Pons (tissue), 1 donor: ENCODE results near the gene P2RX1.

Source experiments
- DNase-seq: peaks from one replicate; pipeline ENCODE4 v3.0.0-alpha.2; 2016; ENCODE audit warnings: low spot score

Gene P2RX1

GRCh38 chr17:3915995-3916696 lies at the start of gene P2RX1:
TSS of gene P2RX1 (minus strand) at chr17:3916465. CDS start at chr17:3916225, 240 bp downstream.
- DNase-seq = peak; percentile 35

- DNase-seq = peak; percentile 23
These were observed 49.0 kb upstream of the P2RX1 start for GRCh38 chr17:3965118-3965800.

- DNase-seq = no peak
These were observed 48.2 kb upstream of the P2RX1 start, which contains the start of gene ATP2A3 for GRCh38 chr17:3964203-3965117. TSS of gene ATP2A3 (minus strand) at chr17:3964437. CDS start at chr17:3964291, 146 bp downstream.

GRCh38 chr17:3963237-3964201 lies 47.3 kb upstream of the P2RX1 start:
- no peak for DNase-seq

- DNase-seq = no peak
These were observed 46.6 kb upstream of the P2RX1 start for GRCh38 chr17:3962965-3963236.

GRCh38 chr17:3962217-3962964 lies 46.1 kb upstream of the P2RX1 start:
- DNase-seq = no peak

- DNase-seq = no peak
These were observed 45.3 kb upstream of the P2RX1 start for GRCh38 chr17:3961564-3962047.

GRCh38 chr17:3960764-3961163 lies 44.5 kb upstream of the P2RX1 start:
- no peak for DNase-seq

- DNase-seq = no peak
These were observed 43.8 kb upstream of the P2RX1 start for GRCh38 chr17:3959921-3960601.

GRCh38 chr17:3959295-3959899 lies 43.1 kb upstream of the P2RX1 start:
- DNase-seq = no peak

- no peak for DNase-seq
These were observed 41.7 kb upstream of the P2RX1 start for GRCh38 chr17:3957735-3958599.

GRCh38 chr17:3956983-3957382 lies 40.7 kb upstream of the P2RX1 start:
- no peak for DNase-seq

GRCh38 chr17:3956327-3956957 lies 40.2 kb upstream of the P2RX1 start:
- DNase-seq = no peak

GRCh38 chr17:3955673-3955988 lies 39.4 kb upstream of the P2RX1 start:
- no peak for DNase-seq

GRCh38 chr17:3954976-3955672 lies 38.9 kb upstream of the P2RX1 start:
- no peak for DNase-seq

- DNase-seq = no peak
These were observed 37.8 kb upstream of the P2RX1 start for GRCh38 chr17:3954086-3954485.

GRCh38 chr17:3953542-3953941 lies 37.3 kb upstream of the P2RX1 start:
- no peak for DNase-seq

- no peak for DNase-seq
These were observed 35.9 kb upstream of the P2RX1 start for GRCh38 chr17:3952186-3952585.
